ENCODE measurements around the gene CAMK2A. TPM values are rescaled to one million over a fixed set of nuclear protein-coding genes. Genes with fewer than 3 reads are reported as not detected.

Gene CAMK2A
- total RNA-seq, 1 experiment from 2014 or later: not detected

DNA sequence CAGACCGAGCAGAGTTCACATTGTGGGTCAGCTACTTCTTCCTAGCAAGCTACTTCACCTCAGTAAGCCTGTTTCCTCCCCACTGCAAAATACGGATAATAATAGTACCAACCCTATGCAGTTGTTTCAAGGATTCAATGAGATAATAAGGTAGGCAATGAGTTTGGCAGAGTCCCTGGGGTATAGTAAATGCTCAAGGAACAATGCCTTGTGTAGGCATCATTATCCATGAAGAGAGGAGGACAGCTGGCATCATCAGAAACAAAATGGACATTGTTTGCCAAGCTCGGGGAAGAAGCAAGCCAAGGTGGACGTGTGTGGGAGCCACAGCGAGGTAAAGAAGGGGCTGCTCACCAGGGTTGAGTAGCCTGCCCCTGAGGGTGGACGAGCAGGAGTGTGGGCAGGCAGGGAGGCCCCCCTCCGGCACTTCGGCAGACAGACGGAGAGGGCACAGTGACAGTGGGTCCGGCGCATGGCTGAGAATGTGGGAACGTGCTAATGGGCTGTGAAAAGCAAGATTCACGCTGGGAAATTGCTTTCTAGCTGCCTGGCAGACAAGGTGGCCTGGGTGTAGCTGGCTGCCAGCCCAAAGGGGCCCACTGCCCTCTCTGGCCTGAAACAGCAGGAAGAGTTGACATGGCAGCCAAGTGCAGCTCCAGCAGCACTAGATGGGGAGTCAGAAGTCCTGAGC, 10.1 kb downstream of the CAMK2A start:
- DNase-seq (ENCODE audit: low spot score): no peak

DNA sequence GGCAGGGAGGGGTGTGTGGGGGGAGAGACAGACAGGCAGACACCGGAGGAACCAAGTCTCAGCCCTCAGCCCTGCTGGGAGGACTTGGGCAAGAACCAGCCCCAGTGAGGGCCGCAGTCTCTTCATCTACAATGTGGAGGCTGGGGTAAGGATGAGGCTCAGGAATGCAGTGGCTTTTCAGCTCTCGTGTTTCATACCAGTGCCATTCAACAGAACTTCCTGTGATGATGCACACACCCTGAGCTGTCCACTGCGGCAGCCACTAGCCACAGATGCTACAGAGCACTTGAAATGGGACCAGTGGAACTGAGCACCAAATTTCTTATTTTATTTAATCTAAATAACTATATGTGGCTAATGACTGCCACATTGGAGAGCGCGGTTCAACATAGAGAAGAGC, 10.7 kb downstream of the CAMK2A start:
- no peak for DNase-seq (ENCODE audit: low spot score)

DNA sequence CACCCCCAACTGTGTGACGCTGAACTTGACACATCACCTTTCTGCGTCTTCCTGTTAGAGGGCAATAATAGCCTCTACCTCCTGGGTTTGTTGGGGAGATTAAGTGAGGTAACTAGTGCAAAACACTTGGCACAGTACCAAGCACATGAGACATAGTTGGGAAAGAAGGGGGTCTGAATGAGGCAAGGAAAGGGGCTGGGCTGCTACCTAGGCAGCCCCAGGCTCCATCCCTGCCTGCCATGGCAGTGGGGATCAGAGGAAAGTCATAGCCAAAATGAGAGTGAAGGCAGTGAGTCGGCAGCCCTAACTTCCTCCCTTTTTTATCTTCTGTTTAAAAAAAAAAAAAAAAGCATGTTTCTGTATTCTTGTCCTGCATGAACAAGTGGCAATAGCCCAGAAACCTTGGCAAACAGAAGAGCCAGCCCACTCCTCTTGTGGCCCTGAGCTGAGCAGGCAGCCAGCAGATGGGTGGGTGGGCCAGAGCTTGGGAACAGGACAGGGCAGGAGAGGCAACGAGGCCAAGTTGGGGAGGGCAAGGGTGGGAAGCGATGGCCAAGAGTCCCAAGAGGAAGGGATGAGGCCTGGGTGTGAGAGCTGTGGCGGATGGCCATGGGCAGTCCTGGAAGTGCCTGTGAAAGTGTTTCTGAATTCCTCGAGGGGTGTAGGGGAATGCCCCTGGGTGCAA, 11.4 kb downstream of the CAMK2A start:
- no peak for DNase-seq (ENCODE audit: low spot score)

DNA sequence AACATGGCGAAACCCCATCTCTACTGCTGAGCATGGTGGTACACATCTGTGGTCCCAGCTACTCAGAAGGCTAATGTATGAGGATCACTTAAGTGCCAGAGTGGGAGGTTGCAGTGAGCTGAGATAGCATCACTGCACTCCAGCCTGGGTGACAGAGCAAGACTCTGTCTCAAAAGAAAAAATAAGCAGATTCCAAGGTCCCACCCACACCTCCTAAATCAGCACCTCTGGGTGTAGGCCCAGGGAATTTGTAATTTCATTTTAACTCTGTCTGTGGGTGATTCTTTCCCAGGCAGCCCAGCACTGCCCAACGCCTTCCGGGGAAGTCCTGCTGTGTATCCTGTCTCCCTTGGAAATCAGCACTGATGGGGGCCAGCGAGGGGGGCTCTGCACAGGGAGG, 12.5 kb downstream of the CAMK2A start:
- DNase-seq (ENCODE audit: low spot score): no peak

DNA sequence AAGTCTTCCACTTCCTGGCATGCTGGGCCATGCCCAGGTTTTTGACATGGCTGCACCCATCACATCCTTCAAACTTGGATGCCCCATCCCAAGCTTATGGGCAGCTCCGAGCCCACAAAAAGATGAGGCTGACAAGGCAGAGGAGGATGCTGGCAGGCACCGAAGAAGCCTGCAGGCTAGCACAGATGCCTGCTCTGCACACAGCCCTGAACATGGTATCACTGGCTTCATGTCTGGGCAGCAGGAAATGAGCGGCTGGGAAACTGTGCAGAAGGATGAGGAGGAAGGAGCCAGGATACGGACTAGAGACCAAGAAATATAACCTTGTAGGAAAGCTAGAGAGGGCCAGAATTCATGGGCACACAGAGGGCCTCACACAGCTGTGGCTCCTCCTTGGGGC, 14.8 kb downstream of the CAMK2A start:
- DNase-seq (ENCODE audit: low spot score): no peak

DNA sequence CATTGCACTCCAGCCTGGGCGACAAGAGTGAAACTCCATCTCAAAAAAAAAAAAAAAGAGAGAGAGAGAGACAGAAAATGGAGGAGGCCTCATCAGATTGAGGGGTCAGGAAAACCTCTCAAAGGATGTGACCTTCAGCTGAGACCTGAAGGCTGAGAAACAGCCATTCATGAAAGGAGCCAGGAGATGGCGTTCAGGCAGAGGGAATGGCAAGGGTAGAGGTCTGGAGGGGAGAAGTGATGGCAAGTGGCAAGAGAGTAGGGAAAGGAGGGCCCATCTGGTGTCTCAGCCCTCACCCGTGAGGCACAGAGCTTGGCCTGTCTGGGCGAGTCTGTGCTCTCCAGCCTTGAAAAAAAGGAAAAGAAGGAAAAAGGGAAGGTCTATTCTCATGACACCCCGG, 17.0 kb downstream of the CAMK2A start:
- DNase-seq (ENCODE audit: low spot score): peak; percentile 27

DNA sequence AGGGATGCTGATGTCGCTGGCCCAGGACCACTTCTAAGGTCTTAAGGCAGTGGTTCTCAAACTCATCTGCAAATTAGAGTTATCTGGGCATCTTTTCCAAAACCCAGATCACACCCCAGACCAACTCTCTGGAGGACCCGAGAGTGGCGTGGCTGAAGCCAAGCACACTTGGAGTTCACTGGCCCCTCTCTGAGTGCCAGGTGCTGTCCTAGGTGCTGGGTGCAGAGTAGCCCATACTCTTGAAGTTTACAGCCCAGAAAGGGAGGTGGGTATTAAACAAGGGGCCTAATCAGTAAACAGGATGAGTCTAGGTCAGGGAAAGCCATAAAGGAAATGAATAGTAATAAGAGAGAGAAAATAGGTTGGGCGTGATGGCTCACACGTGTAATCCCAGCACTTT, 17.6 kb downstream of the CAMK2A start:
- no peak for DNase-seq (ENCODE audit: low spot score)

DNA sequence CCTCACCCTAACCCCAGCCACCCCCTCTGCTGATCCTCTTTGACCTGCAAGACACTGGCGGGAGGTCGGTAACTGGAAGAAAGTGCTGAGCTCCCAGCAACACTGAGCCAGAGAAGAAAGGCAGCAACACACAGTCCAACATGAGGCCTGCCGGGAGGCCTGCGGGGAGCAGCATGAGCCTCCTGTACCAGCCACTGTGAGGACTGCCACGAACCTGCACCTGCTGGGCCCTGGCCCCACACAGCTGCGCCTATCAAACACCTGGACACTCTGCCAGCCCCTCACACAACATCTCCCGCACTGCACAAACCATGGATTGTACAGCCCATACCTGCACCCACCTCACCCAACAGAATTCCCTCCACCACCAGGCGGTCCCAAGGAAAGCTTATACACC, 18.3 kb downstream of the CAMK2A start:
- no peak for DNase-seq (ENCODE audit: low spot score)

DNA sequence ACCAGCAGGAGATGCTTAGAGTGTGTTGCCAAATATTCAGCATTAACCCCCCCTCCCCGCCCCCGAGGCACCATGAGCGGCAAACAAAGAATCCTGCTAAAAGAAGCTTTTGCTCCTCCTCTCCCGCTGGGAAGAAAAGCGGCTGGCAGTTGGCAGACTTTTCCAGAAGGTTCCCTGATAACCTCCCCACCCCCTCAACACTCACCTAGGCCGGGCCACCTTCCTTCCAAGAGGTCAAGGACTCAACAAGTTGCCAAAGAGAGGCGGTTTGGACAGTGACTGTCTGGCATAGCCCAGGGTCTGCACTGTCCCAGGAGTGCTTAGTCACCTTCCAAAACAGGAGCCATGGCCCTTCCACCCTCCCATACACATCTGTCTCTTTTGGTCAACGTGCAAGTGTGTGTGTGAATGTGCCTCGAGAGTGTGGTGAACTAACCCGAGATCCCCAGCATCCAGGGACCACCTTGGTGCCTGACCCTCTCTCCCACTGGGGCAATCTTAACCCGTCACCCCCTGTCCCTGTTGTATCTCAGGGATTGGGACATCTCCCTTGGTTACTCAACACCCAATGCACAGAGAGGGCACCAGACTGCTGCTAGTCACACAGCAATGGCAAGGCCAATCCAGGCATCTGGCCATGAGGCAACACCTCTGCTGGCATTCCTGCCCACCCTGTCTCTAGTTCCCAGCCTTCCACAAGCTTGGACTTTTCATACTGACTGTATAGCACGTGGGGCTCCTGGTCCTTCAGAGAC, 18.9 kb downstream of the CAMK2A start:
- no peak for DNase-seq (ENCODE audit: low spot score)

DNA sequence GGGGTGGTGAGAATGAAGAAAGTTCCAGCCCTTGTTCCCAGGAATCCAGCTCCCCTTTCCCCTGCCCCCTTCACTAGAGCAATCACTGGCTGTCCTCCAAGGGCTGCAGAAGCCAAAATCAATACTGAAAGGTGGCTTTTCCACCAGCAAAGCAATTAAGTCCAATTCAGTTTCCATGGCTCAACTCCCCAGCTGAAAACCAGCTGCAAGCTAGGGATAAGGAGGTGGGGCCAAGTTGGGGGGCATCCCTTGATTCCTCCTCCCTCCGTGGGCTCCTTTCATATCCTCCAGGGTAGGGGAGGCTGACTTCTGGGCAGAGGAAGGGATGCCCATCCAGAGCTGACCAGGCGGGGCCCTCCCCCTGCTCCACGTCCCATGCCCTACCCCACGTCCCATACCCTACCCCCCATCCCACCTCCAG, 22.7 kb downstream of the CAMK2A start:
- DNase-seq (ENCODE audit: low spot score): no peak

DNA sequence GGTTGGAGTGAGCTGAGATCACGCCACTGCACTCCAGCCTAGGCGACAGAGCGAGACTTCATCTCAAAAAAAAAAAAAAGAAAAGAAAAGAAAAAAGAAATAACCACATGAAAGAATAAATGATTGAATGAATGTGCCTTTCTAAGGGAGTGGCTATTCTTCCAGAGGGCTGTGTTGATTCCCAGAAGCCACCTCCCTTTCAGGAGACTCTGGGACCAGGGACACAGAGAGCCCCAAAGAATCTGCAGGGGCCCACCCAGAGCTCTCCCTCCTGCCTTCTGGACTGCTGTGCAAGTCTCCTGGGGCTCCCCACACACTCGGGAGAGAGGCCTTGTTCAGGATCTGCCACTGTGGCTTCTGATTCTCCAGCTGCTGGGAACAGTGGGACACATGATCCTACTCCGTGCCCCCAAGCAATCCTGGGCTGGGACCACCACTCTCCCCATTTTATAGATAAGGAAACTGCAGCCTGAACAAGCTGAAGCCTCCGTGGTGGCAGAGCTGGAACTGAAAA, 23.6 kb downstream of the CAMK2A start:
- DNase-seq (ENCODE audit: low spot score): no peak

DNA sequence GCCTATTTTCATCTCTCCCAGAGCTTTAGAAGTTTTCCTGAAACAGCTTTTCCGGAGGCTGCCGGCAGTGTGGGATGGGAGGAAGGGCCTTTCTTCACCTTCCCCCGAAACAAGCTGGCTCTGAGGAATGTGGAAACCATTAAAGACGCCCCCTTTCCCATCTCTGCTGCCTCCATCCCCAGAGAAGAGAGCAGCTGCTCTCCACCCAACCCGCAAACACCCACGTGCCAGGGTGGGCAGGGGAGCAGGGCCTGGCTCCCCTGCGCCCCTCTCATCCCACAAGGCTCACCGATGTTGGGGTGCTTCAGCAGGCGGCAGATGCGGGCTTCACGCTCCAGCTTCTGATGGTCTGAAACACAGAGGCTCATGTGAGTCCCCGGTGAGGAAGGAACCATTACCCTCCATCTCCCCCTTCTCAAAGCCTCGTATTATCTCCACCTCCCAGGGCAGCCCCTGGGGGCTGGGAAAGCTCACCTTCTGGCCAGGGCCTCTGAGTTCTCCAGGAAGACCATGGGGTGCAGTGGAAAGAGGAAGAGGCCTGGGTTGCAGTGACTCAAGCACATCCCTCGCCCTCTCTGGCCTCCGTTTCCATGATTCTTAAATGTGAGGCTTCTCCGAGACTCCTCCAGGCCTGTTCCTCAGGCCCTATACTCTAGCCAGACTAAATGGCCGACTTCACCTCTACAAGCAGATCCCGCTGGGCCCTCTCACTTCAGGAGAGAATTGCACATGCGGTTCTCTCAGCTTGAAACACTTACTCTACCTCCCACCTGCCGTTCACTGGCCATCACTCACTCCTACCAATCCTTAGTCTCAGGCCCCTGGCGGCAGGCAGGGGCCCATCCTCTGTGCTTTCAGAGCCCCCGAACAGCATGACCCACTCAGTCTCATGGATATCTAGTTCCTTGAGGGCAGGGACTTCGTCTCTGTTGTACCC, 24.6 kb downstream of the CAMK2A start:
- no peak for DNase-seq (ENCODE audit: low spot score)

DNA sequence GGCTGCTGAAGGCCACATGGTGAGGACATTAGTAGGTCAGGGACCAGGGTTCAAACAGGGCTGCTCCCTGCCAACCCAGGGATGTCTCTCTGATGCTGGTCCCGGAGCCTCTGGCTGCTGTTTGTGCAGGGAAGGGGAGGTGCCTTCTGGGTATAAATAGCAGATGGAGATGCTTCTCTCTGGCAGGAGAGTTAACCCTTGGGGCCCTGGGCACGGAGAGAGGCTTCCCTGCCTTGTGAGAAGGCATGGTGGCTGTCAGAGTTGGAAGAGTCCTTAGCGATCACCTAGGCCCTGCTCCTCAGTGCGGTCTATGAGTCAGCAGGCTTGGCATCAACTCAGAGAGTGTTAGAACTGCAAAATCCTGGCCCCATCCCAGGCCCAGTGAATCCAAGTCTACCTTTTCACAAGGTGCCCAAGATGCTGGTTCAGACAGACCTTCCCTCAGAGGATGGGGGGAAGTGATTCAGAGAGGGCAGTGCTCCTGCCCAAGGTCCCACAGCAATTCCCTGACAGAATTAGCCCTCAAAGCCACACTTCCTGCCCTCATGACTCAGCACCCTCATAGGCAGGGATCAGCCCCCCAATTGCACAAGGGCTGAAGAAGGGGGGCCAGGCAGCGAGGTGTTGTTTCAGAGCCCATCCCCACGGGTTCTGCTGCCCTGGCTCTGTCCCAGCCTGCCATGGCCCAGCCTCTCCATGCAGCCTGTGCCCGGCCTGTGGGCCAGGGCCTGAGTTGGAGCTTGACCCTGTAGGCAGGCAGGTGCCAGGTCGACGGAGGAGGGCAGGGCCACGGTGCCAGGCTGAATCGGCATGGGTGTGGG, 25.6 kb downstream of the CAMK2A start:
- peak; percentile 60 for DNase-seq (ENCODE audit: low spot score)

DNA sequence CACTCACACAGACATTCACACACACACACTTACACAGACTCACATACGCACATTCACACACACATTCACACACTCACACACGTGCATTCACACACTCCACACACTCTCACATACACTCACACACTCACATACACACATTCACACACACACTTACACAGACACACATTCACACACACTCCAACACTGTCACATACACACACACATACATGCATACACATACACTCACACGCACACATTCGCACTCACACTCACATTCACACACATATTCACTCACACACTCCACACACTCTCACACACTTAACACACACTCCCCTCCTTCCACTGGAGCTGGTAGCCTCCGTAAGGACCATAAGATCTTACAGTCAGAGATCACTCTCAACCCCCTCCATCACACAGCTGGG, 26.2 kb downstream of the CAMK2A start:
- no peak for DNase-seq (ENCODE audit: low spot score)

DNA sequence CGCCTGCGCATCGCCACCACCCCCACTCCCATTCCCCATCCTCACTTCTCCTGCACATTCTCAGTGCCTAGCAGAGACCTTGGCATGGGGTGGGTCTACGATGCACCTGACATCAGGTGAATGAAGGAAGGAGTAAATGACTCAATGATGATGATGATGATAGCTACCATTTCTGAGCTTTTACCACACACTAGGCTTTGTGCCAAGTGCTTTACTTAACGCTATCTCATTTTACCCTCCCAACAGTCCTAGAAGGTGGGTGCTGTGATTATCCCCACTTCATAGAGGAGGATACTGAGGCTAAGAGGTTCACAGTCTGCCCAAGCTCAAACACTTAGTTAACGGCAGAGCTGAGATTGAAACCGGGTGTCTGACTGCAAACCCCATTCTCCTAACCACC, 27.1 kb downstream of the CAMK2A start:
- DNase-seq (ENCODE audit: low spot score): no peak

DNA sequence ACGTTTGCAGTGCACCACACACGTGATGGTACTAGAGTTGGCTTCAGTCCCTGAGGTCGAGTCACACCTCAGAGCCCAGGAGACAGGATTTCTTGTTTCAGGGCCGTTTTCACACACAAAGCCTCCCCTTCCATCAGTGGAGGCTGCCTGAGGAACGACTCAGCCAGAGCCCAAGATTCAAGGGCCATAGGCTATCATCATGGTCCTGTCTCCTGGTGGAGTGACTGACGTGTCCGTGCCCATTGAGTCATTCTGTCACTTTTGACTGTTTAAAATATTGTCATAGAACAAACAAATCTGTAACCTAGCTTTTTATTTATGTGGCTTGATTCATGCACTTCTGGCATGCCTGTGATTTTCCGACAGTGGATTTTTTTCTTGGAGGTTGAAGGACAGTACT, 28.3 kb downstream of the CAMK2A start:
- no peak for DNase-seq (ENCODE audit: low spot score)

DNA sequence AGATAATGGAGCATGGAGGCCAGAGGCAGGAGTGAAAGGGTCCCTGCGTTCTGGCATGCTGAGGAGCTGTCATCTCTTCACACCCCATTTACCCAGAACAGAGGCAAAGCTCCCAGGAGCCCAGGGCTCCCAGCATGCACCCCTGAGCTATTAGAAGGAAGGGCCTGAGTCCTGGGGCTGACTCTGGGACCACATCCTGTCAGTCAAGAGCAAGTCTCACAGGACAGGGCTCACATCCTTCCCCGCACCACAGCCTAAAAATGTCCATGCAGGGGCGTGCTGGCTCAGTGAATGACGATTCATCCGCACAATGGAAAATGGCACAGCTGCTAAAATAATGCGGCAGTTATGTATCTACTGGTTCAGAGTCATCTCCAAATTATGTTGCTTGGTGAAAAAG, 31.4 kb downstream of the CAMK2A start:
- no peak for DNase-seq (ENCODE audit: low spot score)

DNA sequence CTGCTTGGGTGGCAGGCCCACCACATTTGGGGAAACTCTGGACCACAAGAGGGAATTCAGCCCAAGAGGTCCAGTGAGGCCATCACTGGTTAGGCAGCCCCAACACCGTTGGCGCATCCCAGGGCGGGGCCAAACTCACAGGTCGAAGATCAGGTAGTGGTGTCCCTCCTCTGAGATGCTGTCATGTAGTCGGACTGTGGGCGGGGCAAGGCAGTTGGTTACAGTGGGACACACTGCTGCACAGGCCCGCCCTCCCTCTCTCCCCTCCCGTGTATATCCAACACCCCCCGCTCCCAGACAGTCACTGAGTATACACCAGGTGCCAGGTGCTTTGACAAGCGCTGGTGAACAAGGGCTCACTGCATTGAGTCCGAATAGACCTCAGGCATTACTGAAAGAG, 32.1 kb downstream of the CAMK2A start:
- DNase-seq (ENCODE audit: low spot score): no peak

DNA sequence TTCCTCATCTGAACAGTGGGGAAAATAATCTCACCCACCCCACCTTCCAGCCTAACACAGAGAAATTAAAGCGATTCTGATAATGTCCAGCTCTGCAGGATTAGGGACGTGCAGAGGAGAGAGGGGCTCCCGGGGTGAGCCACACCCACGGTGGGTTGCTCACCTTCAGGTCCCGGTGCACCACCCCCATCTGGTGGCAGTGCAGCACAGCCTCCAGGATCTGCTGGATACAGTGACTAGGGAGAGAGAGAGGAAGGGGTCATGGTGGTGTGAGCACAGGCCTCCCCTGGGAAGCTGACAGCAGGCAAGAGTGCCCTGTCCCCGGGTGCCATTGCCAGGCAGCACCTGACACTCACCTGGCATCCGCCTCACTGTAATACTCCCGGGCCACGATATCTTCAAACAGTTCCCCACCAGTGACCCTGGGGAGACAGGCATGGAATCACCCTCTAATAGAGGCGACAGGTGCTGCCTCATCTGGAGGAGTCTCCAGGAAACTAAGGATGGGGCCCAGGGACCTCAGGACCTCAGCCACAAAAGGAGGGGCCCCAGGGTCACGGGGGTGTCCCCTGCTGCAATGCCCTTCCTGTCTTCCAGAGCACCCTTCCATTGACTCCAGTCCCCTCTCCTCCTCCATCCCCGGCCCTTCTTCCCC, 33.0 kb downstream of the CAMK2A start:
- DNase-seq (ENCODE audit: low spot score): no peak

Measured in HT-29 (cell line).